Suprapubic skin (tissue), 3 donors: ENCODE measurements around the gene TEKT3.

Experiments used
- CTCF ChIP-seq, 2 donors: fragments of 200-600 bp in 1 of 2; fragments of 450-650 bp in 1 of 2; sonication (generic) in 1 of 2; IDR thresholded peaks; one replicate each; pipeline ENCODE4 v1.5.1; 2016 to 2019; ENCODE audit warnings: antibody characterized with exemption in 2 of 2, mild to moderate bottlenecking in 1 of 2, moderate library complexity in 1 of 2
- EP300 ChIP-seq: sonication (generic); formaldehyde crosslinking; IDR thresholded peaks from one replicate; pipeline ENCODE4 v1.6.1; 2017; ENCODE audit warnings: antibody characterized with exemption

- TF ChIP-seq CTCF (IDR thresholded peaks at IDR 0.05): no peak
- no peak for TF ChIP-seq EP300
Measured at GRCh38 chr17:15386083-15386482, 44.7 kb upstream of the TEKT3 start.
